ENCODE results near the gene DTX3.
"Not testable (repeated sequence)": the region's sequence is repeated elsewhere in the genome, so short reads cannot be mapped to it uniquely, and the experiment has no call there.

Gene DTX3, protein sequence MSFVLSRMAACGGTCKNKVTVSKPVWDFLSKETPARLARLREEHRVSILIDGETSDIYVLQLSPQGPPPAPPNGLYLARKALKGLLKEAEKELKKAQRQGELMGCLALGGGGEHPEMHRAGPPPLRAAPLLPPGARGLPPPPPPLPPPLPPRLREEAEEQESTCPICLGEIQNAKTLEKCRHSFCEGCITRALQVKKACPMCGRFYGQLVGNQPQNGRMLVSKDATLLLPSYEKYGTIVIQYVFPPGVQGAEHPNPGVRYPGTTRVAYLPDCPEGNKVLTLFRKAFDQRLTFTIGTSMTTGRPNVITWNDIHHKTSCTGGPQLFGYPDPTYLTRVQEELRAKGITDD

DNA sequence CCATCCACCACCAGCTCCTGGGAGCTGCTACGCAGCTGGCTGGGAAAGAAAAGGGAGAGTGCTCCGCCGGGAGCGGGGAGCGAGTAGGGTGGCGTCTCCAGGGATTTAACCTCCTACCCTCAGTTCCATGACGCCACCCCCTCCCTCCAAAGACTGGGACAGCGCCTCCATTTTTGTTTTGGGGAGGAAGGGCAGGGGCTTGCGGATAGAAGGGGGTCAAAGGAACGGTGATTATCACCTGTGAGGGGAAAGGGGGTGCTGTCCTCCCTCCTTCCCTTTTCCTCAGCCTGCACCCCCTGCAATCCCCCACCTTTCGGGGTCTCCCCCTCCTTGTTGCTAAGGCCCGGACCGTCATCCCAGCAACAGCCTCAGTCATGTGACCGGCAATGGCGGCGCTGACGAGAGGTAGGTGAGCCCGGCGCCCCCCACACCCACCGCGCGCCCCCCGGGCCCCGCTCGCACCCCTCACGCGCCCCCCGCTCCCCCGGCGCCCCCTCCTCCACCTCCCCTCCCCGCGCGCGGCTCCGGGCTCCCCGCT lies at the start of gene DTX3:
Gene DTX3 (plus strand): TSS at position 371 of the 538 bp plus-strand sequence. CDS start 1,694 bp downstream, outside the sequence.
- no peak for DNase-seq (ENCODE audit: extremely low read depth in 1 of 2, low read depth in 1 of 2)

DNA sequence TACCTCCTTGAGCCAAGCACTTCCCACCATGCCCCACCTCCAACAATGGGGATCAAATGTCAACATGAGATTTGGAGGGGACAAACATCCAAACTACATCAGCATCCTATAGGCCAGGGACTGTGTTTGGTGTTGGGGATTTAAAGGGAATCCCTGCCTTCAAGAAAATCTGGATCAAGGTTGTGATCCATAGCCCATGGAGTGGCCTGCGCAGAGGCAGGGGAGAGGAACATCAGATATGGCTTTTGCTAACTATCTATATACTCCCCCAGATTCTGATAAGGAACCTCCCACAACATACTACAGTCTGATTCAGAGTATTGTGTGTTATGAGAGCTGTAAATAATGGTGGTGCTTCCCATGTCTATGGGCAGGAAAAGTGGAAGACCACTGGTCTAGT lies 49.7 kb upstream of the DTX3 start:
- no peak for DNase-seq (ENCODE audit: extremely low read depth in 1 of 2, low read depth in 1 of 2)

DNA sequence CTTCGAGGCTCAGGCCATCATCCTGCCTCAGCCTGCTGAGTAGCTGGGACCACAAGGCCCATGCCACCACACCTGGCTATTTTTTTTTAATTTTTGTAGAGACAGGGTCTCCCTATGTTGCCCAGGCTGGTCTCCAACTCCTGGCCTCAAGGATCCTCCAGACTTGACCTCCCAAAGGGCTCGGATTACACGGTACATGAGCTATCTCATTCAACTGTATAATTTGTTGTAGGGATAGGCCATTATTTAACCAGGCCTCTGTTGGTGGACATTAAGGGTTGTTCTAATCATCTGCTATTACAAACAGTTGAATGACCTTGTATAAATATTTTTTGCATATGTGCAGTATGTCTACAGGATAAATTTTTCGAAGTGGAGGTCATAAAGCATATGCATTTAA lies 45.8 kb upstream of the DTX3 start:
- no peak for DNase-seq (ENCODE audit: extremely low read depth in 1 of 2, low read depth in 1 of 2)

DNA sequence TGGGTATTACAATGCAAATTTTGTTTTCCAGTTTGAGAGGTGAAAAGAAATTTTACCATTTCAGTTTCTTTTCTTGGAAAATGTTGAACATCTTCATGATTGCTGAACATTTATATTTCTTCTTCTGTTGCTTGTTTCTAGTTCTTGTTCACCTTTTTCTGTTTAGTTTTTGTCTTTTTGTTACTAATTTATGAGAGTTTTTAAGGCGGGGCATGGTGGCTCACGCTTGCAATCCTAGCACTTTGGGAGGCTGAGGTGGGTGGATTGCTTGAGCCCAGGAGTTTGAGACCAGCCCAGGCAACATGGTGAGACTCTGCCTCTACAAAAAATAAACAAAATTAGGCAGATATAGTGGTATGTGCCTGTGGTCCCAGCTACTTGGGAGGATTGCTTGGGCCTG lies 44.1 kb upstream of the DTX3 start:
- no peak for DNase-seq (ENCODE audit: extremely low read depth in 1 of 2, low read depth in 1 of 2)

DNA sequence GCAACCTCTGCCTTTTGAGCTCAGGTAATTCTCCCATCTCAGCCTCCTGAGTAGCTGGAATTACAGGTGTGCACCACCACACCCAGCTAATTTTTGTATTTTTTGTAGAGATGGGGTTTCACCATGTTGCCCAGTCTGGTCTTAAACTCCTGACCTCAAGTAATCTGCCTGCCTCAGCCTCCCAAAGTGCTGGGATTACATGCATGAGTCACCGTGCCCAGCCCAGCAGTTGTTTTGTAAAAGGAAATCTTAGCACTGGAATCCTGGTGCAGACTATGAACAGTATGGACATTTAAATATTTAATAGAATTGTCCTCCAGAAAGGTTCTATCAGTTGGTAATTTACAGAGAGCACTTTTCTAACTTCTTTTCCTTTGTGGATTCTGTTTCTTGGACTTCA lies 43.5 kb upstream of the DTX3 start:
- DNase-seq (ENCODE audit: extremely low read depth in 1 of 2, low read depth in 1 of 2): not testable (repeated sequence)

DNA sequence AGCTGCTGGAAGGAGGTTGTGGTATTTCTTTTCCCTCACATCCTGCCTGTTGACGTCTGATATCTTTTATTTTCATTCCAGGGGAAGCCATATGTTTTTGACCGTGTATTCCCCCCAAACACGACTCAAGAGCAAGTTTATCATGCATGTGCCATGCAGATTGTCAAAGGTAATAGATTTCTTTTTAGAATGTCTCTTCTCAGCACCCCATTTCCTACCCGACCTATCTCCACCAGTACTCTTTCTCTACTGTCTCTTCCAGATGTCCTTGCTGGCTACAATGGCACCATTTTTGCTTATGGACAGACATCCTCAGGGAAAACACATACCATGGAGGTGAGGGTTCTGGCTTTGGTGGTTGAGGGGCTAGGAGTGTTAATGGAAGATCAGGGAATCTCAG lies 41.3 kb upstream of the DTX3 start:
- no peak for DNase-seq (ENCODE audit: extremely low read depth in 1 of 2, low read depth in 1 of 2)

DNA sequence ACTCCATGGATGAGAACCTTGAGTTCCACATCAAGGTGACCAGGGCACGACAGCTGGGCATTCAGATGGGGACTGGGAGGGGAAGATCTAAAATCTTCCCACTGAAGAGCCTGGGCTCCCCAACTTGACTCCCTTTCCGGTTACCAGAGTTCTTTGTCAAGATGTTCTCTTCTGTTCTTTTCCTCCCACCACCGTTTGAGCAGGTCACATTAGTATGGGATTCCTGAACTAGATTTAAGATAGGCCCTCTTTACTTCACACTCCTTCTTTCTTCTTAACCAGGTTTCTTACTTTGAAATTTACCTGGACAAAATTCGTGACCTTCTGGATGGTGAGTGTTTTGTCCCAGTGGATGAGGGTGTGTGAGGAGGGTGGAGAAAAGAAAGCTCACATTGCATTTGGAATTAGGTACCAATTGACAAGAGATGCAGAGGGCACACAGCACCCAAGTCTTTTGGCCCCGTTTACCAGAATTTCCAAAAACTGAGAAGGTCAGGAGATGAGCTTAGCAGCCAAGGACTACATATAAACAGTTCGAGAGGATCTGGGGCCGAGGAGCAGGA lies 40.4 kb upstream of the DTX3 start:
- DNase-seq (ENCODE audit: extremely low read depth in 1 of 2, low read depth in 1 of 2): no peak

DNA sequence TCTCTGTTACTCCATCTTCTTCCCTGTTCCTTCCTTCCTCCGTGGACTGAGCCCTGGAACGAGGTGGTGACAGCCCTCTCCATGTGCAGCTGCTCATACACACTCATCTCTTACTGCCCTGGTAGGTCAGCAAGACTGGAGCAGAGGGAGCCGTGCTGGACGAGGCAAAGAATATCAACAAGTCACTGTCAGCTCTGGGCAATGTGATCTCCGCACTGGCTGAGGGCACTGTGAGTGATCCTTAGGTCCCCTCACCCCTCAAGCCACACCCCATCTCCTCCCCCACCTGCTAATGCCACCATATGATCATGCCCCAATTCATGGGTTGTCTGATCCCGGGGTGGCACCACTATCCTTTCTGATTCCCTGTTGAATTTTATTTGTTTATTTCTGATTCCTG lies 35.8 kb upstream of the DTX3 start:
- DNase-seq (ENCODE audit: extremely low read depth in 1 of 2, low read depth in 1 of 2): no peak

DNA sequence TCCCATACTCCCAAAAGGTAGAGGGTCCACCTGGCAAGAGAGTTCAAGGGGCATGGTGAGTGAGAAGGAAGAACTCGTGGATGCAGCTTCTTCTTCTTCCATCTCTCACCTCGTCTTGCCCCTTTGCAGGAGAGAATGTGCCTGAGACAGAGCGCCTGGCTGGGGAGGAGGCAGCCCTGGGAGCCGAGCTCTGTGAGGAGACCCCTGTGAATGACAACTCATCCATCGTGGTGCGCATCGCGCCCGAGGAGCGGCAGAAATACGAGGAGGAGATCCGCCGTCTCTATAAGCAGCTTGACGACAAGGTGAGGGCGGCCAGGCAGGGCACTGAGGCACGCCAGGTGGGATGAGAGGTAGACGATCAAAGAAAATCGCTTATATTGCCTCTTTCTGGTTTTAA lies 34.8 kb upstream of the DTX3 start:
- no peak for DNase-seq (ENCODE audit: extremely low read depth in 1 of 2, low read depth in 1 of 2)

DNA sequence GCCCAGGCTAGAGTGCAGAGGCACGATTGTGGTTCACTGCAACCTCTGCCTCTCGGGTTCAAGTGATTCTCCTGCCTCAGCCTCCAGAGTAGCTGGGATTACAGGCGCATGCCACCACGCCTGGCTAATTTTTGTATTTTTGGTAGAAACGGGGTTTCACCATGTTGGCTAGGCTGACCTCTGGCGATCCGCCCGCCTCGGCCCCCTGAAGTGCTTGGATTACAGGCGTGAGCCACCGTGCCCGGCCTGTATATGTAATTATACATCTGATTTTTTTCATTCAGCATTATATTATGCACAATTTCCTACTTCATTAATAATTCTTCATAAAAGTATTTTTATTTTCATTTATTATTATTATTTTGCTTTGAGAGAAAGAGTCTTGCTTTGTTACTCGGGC lies 34.2 kb upstream of the DTX3 start:
- not testable (repeated sequence) for DNase-seq (ENCODE audit: extremely low read depth in 1 of 2, low read depth in 1 of 2)

DNA sequence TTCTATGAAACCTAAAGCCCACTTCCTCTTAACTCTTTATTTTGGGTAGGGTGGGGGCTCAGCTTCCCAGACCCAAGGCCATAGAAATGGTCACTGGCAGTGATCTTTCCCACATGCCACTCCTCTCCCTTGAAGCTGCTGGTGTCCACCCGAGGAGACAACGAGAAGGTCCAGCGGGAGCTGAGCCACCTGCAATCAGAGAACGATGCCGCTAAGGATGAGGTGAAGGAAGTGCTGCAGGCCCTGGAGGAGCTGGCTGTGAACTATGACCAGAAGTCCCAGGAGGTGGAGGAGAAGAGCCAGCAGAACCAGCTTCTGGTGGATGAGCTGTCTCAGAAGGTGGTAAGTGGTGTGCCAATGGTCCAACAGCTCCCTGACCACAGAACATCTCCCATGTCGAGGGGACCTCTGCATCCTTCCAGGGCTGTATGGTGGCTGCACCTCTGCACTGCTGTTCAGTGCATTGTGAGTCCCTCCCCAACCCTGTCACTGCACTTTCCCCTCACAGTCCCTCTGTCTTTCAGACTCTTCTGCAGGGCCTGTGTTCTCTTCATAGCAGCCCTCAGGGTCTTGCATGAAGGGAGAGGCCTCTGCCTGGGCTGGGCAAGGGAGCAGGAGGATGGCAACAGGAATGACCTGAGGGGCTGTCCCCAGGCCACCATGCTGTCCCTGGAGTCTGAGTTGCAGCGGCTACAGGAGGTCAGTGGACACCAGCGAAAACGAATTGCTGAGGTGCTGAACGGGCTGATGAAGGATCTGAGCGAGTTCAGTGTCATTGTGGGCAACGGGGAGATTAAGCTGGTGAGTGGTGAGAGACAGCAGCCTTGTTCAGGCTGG lies 32.5 kb upstream of the DTX3 start:
- DNase-seq (ENCODE audit: extremely low read depth in 1 of 2, low read depth in 1 of 2): no peak

DNA sequence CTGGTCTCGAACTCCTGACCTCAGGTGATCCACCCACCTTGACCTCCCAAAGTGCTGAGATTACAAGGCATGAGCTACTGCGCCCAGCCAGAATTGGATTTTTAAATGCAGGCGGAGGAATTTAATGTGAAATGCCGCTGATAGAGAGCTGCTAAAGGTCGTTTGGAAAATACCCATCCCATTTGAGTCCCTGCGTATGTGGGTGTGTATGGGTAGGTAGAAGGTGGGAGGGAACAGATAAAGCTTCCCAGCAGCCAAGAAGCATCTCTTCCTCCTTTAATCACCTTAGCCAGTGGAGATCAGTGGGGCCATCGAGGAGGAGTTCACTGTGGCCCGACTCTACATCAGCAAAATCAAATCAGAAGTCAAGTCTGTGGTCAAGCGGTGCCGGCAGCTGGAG lies 29.8 kb upstream of the DTX3 start:
- DNase-seq (ENCODE audit: extremely low read depth in 1 of 2, low read depth in 1 of 2): no peak

DNA sequence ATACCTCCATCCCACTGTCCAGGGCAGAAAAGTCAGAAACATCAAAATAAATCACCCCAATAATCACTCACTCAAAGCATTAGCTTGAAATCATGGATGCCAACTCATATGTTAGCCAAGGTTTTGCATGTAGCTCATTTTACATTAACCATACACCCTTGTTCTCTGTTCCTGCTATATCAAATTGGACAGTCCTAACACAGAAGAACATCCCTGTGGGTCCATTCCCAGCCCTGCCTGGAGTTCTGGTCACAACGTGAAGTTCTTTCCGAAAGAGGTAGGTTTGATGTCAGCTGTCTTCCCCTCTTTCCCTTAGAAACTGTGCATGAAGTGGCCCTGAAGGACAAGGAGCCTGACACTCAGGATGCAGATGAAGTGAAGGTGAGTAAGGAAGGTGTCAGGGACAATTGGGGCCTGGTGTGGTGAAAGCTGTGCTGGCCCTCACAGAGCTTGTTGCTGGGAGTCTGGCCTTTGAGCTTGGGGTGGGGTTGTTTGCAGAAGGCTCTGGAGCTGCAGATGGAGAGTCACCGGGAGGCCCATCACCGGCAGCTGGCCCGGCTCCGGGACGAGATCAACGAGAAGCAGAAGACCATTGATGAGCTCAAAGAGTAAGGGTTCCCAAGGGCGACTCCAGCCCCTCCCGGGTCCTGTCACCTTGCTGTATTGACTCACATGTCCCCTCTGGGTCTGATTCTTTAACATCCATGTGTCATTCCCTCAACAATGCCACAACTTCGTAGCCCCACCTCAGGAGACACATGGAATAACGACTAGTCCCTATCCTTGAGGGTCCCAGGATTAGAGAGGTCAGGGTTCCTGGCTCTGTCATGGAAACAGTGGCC lies 28.6 kb upstream of the DTX3 start:
- DNase-seq (ENCODE audit: extremely low read depth in 1 of 2, low read depth in 1 of 2): no peak

DNA sequence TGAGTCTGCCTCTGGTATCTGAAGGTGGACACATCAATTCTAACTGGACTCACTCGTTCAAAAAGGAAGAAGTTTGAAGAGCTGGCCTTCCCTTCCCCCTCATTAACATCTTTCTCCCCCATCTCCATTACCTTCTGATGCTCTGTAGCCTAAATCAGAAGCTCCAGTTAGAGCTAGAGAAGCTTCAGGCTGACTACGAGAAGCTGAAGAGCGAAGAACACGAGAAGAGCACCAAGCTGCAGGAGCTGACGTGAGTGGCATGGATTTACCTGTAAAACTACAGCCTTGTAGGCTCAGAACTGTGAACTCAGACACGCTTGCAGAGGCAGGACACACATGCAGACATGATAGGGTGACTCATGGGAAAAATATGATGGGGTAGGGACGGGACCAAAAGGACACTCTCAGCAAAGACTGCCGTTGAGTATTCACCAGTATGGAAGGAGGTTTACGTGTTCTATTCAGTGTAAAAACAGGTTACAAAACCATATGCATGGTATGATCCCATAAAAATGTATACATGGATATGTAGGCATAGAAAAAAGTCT lies 27.9 kb upstream of the DTX3 start:
- no peak for DNase-seq (ENCODE audit: extremely low read depth in 1 of 2, low read depth in 1 of 2)

DNA sequence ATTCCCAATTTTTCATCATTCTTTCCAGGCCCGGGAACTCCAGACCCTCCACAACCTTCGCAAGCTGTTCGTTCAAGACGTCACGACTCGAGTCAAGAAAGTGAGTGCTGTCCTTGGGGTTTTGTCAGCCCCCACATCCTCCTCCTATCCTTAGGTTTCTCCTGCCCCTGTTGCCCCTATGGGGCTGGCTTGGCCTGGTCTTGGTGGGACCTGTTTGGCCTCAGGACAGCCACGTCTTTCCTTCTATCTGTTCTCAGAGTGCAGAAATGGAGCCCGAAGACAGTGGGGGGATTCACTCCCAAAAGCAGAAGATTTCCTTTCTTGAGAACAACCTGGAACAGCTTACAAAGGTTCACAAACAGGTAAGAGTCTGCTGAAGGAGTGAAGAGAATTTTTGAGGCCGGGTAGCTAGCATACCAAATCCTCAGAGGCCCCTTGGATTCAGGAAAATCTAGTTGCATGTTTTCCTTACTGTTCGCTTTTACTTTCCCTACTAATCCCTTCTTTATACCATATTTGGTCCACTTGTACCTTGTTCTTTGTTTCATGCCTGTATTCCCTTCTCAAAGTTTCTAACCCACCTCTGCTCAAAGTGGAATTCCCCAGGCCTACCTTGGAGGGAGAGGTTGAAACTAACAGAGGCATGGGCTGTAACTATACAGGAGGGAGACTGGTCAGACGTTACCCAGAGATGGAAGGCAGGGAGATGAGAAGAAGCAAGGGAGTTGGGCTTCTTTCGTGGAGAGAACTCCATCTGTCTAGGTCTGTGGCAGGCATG lies 26.5 kb upstream of the DTX3 start:
- no peak for DNase-seq (ENCODE audit: extremely low read depth in 1 of 2, low read depth in 1 of 2)

DNA sequence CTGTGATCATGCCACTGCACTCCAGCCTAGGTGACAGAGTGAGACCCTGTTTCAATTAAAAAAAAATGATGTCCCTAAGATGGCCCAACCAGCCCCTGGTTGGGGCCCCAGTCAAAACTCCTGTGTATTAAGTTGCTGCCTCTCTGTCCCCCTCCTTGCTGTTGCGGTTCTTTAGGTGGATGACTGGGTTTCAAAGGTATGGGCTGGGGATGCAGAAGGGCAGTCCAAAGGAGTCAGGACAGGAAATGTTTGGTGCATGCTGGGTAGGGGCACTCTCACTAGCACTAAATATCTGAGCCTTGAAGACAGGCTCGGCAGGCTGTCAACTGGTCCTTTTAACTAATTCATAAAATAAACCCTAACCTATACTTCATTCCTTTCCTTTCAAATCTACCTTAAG lies 25.6 kb upstream of the DTX3 start:
- no peak for DNase-seq (ENCODE audit: extremely low read depth in 1 of 2, low read depth in 1 of 2)

DNA sequence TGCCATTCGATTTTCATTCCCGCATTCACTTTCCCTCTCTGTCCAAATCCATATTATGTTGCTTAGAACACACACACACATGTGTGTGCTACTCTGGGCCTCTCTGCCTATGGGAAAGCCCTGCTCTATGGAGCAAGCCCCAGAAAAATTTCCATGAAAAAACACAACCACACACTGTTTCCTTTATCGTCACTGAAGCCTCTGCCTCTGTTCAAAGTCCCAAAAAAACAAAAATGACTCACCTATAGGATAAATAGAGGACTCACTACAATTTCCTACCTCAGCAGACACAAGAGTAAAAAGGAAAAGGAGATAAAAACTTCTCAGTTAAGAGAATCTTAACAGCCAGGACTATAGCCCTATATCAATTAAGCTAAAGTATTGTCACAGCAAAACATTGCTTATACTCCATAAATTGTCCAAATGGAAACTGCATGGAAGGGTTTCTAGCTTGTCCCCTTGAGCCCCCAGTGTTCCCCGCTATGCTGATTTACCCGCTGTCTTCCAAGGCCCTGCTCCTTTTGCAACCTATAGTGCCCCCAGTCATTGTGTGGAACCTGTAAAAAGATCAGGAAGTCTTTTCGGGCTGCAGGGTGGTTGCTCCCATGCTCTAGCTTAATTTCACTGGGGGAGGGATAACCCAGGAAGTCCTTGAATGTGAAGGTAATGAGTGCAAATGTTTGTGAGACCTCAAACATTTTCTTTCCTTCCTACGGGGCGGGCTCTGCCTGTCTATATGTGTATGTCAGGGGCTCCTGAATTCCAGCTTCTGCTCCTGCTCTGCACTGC lies 24.8 kb upstream of the DTX3 start:
- DNase-seq (ENCODE audit: extremely low read depth in 1 of 2, low read depth in 1 of 2): no peak

DNA sequence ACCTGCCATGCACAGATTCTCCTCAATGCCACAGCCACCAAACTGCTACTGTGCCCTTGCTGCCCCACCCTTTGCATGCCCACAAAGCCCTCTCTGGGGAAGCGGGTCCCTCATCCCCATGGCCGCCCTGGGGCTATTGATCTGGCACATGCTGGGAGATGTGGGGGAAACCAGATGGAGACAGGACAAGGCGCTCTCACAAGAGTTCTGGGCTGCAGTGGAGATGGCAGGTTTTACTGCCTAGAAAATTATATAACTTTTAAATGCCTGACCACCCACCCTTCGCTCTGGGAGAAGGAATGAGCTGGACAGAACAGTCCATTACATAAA lies 24.2 kb upstream of the DTX3 start:
- DNase-seq (ENCODE audit: extremely low read depth in 1 of 2, low read depth in 1 of 2): no peak

DNA sequence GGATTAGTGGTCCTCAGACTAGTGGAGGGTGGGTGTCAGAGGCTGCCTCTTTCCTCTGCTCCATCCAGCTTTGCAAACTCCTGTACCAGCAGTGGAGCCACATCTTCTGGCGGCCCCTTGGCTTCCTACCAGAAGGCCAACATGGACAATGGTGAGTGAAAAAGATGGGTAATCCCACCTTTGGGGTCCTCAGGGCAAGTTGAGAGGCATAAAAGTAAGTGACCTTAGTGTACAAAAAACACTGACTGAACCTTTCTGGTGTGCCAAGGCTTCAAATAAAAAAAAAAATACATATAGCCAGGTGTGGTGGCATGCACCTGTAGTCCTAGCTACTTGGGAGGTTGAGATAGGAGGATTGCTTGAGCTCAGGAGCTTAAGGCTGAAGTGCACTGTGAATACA lies 22.8 kb upstream of the DTX3 start:
- DNase-seq (ENCODE audit: extremely low read depth in 1 of 2, low read depth in 1 of 2): no peak
